ENCODE results near the gene OCA2. TPM values are rescaled to one million over a fixed set of nuclear protein-coding genes. Genes with fewer than 3 reads are reported as not detected.
A peak's percentile ranks its signal among the peaks of the same experiment; 100 is the strongest.

OCA2 gene
- total and polyA plus RNA-seq, 7 donors: 0.36 to 0.41 TPM; not detected in 5

GRCh38 chr15:28104326-28104725 is 5.2 kb upstream of the OCA2 start:
- Histone ChIP-seq H3K36me3 (no peaks in the 10 kb centered on the region), H3K9me3 (no peaks in the 10 kb centered on the region), H3K4me1 (peaks cover 0 to 22% (median 22%) of the 10 kb centered on the region in 4 donors), H3K4me3 (no peak overlapping the region), H3K27me3 (peaks cover 9 to 81% (median 48%) of the 10 kb centered on the region in 3 donors), H3K27ac (no peak overlapping the region)
- TF ChIP-seq EP300 (IDR thresholded peaks at IDR 0.05): no peak
- intact Hi-C loops (cut with DNase I): no loop called here
- peak; percentile 49 for DNase-seq
- 94 to 96% methylated on average over 10 of the region's 10 CpGs for WGBS, 2 donors

GRCh38 chr15:28103831-28104230 is 4.7 kb upstream of the OCA2 start:
- Histone ChIP-seq H3K4me3 (no peak overlapping the region), H3K27me3 (peaks cover 12 to 86% (median 53%) of the 10 kb centered on the region in 3 donors), H3K27ac (no peak overlapping the region), H3K36me3 (no peaks in the 10 kb centered on the region), H3K9me3 (no peaks in the 10 kb centered on the region), H3K4me1 (peaks cover 0 to 27% (median 26%) of the 10 kb centered on the region in 4 donors)
- no peak for TF ChIP-seq POLR2A (IDR thresholded peaks at IDR 0.05)
- TF ChIP-seq CTCF (IDR thresholded peaks at IDR 0.05): no peak
- no peak for TF ChIP-seq POLR2AphosphoS5 (IDR thresholded peaks at IDR 0.05)
- TF ChIP-seq EP300 (IDR thresholded peaks at IDR 0.05): no peak
- DNase-seq: peak; percentile 47
- 81 to 91% methylated on average over 10 of the region's 10 CpGs for WGBS, 2 donors
- intact Hi-C loops (cut with DNase I): no loop called here

GRCh38 chr15:28101983-28102441 is 2.9 kb upstream of the OCA2 start:
- H3K4me3 ChIP-seq: no peak overlapping the region
- WGBS, 2 donors: 80 to 85% methylated on average over 10 of the region's 10 CpGs
- no peak for TF ChIP-seq EP300 (IDR thresholded peaks at IDR 0.05)
- no peak for TF ChIP-seq CTCF (IDR thresholded peaks at IDR 0.05)
- no peak for TF ChIP-seq POLR2A (IDR thresholded peaks at IDR 0.05)
- TF ChIP-seq POLR2AphosphoS5 (IDR thresholded peaks at IDR 0.05): no peak
- H3K36me3 ChIP-seq: no peaks in the 10 kb centered on the region
- peak; percentile 37 for DNase-seq
- peaks cover 0 to 24% (median 21%) of the 10 kb centered on the region in 4 donors for H3K4me1 ChIP-seq
- peaks cover 19 to 96% (median 62%) of the 10 kb centered on the region in 3 donors for H3K27me3 ChIP-seq
- intact Hi-C loops (cut with DNase I): no loop called here
- H3K27ac ChIP-seq: no peak overlapping the region
- H3K9me3 ChIP-seq: no peaks in the 10 kb centered on the region

- WGBS, 2 donors: 78 to 79% methylated on average over 8 of the region's 8 CpGs
- no peak overlapping the region for H3K4me3 ChIP-seq
- peaks cover 0 to 24% (median 21%) of the 10 kb centered on the region in 4 donors for H3K4me1 ChIP-seq
- no peak for TF ChIP-seq CTCF (IDR thresholded peaks at IDR 0.05)
- TF ChIP-seq POLR2AphosphoS5 (IDR thresholded peaks at IDR 0.05): no peak
- peak; percentile 34 for DNase-seq
- no peak overlapping the region for H3K27ac ChIP-seq
- intact Hi-C loops (cut with DNase I): no loop called here
- peaks cover 23 to 96% (median 62%) of the 10 kb centered on the region in 3 donors for H3K27me3 ChIP-seq
- no peaks in the 10 kb centered on the region for H3K9me3 ChIP-seq
- no peaks in the 10 kb centered on the region for H3K36me3 ChIP-seq
Measured at GRCh38 chr15:28101201-28101600, 2.1 kb upstream of the OCA2 start.

GRCh38 chr15:28100516-28101195 is 1.5 kb upstream of the OCA2 start:
- H3K9me3 ChIP-seq: no peaks in the 10 kb centered on the region
- H3K36me3 ChIP-seq: no peaks in the 10 kb centered on the region
- DNase-seq: peak; percentile 48
- no peak overlapping the region for H3K27ac ChIP-seq
- 94 to 95% methylated on average over 20 of the region's 20 CpGs for whole genome bisulfite sequencing, 2 donors
- intact Hi-C loops (cut with DNase I): no loop called here
- no peak for TF ChIP-seq EP300 (IDR thresholded peaks at IDR 0.05)
- TF ChIP-seq POLR2AphosphoS5 (IDR thresholded peaks at IDR 0.05): no peak
- no peak for TF ChIP-seq POLR2A (IDR thresholded peaks at IDR 0.05)
- TF ChIP-seq CTCF (IDR thresholded peaks at IDR 0.05): no peak
- peaks cover 0 to 29% (median 25%) of the 10 kb centered on the region in 4 donors for H3K4me1 ChIP-seq
- H3K4me3 ChIP-seq: no peak overlapping the region
- peaks cover 26 to 96% (median 63%) of the 10 kb centered on the region in 3 donors for H3K27me3 ChIP-seq
